VCaP (cell line): Measurements from ENCODE around the gene WDTC1.
A peak's percentile ranks its signal among the peaks of the same experiment; 100 is the strongest.

Experiments
- H3K27ac ChIP-seq: fragments of 450-650 bp; 2 replicates; pipeline ENCODE4 v1.5.1; 2017
- CTCF ChIP-seq: fragments of 450-650 bp; conservative IDR thresholded peaks from 2 replicates; pipeline ENCODE4 v1.5.1; 2017; ENCODE audit warnings: mild to moderate bottlenecking, moderate library complexity

Gene WDTC1

GRCh38 chr1:27298632-27299384, 64.4 kb downstream of the WDTC1 start:
- no peak overlapping the region for H3K27ac ChIP-seq
- TF ChIP-seq CTCF: no peak

- H3K27ac ChIP-seq: no peak overlapping the region
- TF ChIP-seq CTCF: no peak
Observed at GRCh38 chr1:27299385-27300271, 65.2 kb downstream of the WDTC1 start.

- H3K27ac ChIP-seq: no peak overlapping the region
- TF ChIP-seq CTCF: peak; percentile 94
Observed at GRCh38 chr1:27300341-27301051, 66.1 kb downstream of the WDTC1 start.

GRCh38 chr1:27301052-27301422, 66.6 kb downstream of the WDTC1 start:
- peak; percentile 60 for TF ChIP-seq CTCF
- no peak overlapping the region for H3K27ac ChIP-seq

GRCh38 chr1:27301582-27302199, 67.3 kb downstream of the WDTC1 start:
- TF ChIP-seq CTCF: no peak
- H3K27ac ChIP-seq: no peak overlapping the region

- H3K27ac ChIP-seq: no peak overlapping the region
- no peak for TF ChIP-seq CTCF
Observed at GRCh38 chr1:27302612-27303011, 68.2 kb downstream of the WDTC1 start.

- TF ChIP-seq CTCF: no peak
- H3K27ac ChIP-seq: no peak overlapping the region
Observed at GRCh38 chr1:27303509-27303908, 69.1 kb downstream of the WDTC1 start.
